Measurements from ENCODE around the gene BST1. TPM values are rescaled to one million over a fixed set of nuclear protein-coding genes. Genes with fewer than 3 reads are reported as not detected.

Gene BST1
- total and polyA plus RNA-seq, 2 of the 8 experiments (the other 6 are each of a cell fraction or from before 2014, with no cell fraction given): 0.52 to 0.54 TPM

- H3K23me2 ChIP-seq (ENCODE audit: low read depth, low read length): no peaks in the 10 kb centered on the region
- H3K4me3 ChIP-seq (ENCODE audit: extremely low read depth in 1 of 4, insufficient read depth in 2 of 4, low read depth in 3 of 4, low read length in 4 of 4): no peak overlapping the region
- no peaks in the 10 kb centered on the region for H3K36me3 ChIP-seq (ENCODE audit: control insufficient read depth in 2 of 4, insufficient read depth in 4 of 4, low read length in 3 of 4)
- H3K4ac ChIP-seq (replicated peaks; ENCODE audit: insufficient read length, low read depth, low read length): no peak overlapping the region
- no peak overlapping the region for H2BK12ac ChIP-seq (ENCODE audit: low read depth, low read length)
- H3K27ac ChIP-seq (ENCODE audit: low read depth, low read length): no peak overlapping the region
- no peak overlapping the region for H2BK15ac ChIP-seq (ENCODE audit: low read length)
- no peaks in the 10 kb centered on the region for H3K9me3 ChIP-seq (ENCODE audit: insufficient read depth in 2 of 2, low read depth in 1 of 2, low read length in 1 of 2)
- no peak overlapping the region for H2BK20ac ChIP-seq (ENCODE audit: low read length)
- H3K18ac ChIP-seq (ENCODE audit: extremely low read depth, low read length): no peak overlapping the region
- H3K23ac ChIP-seq (ENCODE audit: insufficient read length): no peak overlapping the region
- H3K14ac ChIP-seq (ENCODE audit: insufficient read length): no peak overlapping the region
- H3K79me2 ChIP-seq (ENCODE audit: control insufficient read depth in 1 of 2, insufficient read depth in 2 of 2, low read length in 2 of 2): no peaks in the 10 kb centered on the region
- no peak overlapping the region for H4K91ac ChIP-seq (replicated peaks; ENCODE audit: insufficient read length, low read length)
- no peak overlapping the region for H3K4me2 ChIP-seq (ENCODE audit: insufficient read depth in 1 of 2, low read depth in 2 of 2, low read length in 2 of 2)
- H4K5ac ChIP-seq (ENCODE audit: insufficient read length, low read depth, low read length): no peak overlapping the region
- no peaks in the 10 kb centered on the region for H3K79me1 ChIP-seq (ENCODE audit: low read depth, low read length)
- H3K27me3 ChIP-seq (replicated peaks in 1 of 4; ENCODE audit: control insufficient read depth in 3 of 4, extremely low read depth in 1 of 4, insufficient read depth in 3 of 4, low read length in 3 of 4): no peaks in the 10 kb centered on the region
- H2BK5ac ChIP-seq (ENCODE audit: low read depth, low read length): no peak overlapping the region
- H3K9ac ChIP-seq (replicated peaks in 1 of 4; ENCODE audit: extremely low read depth in 1 of 4, low read depth in 3 of 4, low read length in 3 of 4): no peak overlapping the region
- no peak overlapping the region for H2BK120ac ChIP-seq (replicated peaks; ENCODE audit: low read depth, low read length)
- CTCF ChIA-PET (ENCODE audit: partially characterized antibody): interaction anchor here (1.1 to 3.9 kb wide), 6 partner anchors 7 to 60 kb away, joined by 3 to 21 read pairs (median 4); no protein-coding TSS in a partner anchor
- H4K8ac ChIP-seq (ENCODE audit: extremely low read depth, insufficient read depth, low read length): no peak overlapping the region
- no peaks in the 10 kb centered on the region for H4K20me1 ChIP-seq (replicated peaks in 1 of 2; ENCODE audit: control insufficient read depth in 1 of 2, insufficient read depth in 2 of 2, low read length in 2 of 2)
- no peak overlapping the region for H2AFZ ChIP-seq (ENCODE audit: low read length)
- no peak overlapping the region for H2AK5ac ChIP-seq (ENCODE audit: low read depth, low read length)
- no peaks in the 10 kb centered on the region for H3K4me1 ChIP-seq (replicated peaks in 1 of 4; ENCODE audit: control insufficient read depth in 3 of 4, insufficient read depth in 4 of 4, low read length in 3 of 4)
- H3K56ac ChIP-seq (replicated peaks; ENCODE audit: insufficient read length, low read depth, low read length): no peak overlapping the region
- no peak for DNase-seq (ENCODE audit: low read depth in 1 of 2, low spot score in 2 of 2)
- FAIRE-seq: no peak
- POLR2A ChIA-PET (ENCODE audit: partially characterized antibody): no interaction called here
- WGBS, 2 experiments (ENCODE audit: extremely low coverage in 1 of 2, insufficient coverage in 1 of 2, insufficient read length in 1 of 2, insufficient replicate concordance in 2 of 2, low coverage in 1 of 2, low lambda C conversion rate in 2 of 2, missing lambda C conversion rate in 1 of 2): 91% methylated on average over 4 of the region's 4 CpGs; no CpG with 5 or more reads in 1 of the 2 experiments
- no peak for TF ChIP-seq KDM5A (IDR thresholded peaks at IDR 0.05; ENCODE audit: low read length)
- TF ChIP-seq SP1 (IDR thresholded peaks at IDR 0.05; ENCODE audit: low read depth, low read length): no peak
- no peak for TF ChIP-seq KDM1A (IDR thresholded peaks at IDR 0.05; ENCODE audit: borderline replicate concordance, low read length)
- TF ChIP-seq SUZ12 (IDR thresholded peaks at IDR 0.05; ENCODE audit: low read length): no peak
- no peak for TF ChIP-seq TBP (IDR thresholded peaks at IDR 0.05; ENCODE audit: low read depth, low read length)
- no peak for TF ChIP-seq SP2 (IDR thresholded peaks at IDR 0.05; ENCODE audit: low read length)
- TF ChIP-seq ATF3 (IDR thresholded peaks at IDR 0.05; ENCODE audit: insufficient read depth, low read depth, low read length): no peak
- TF ChIP-seq RAD21 (IDR thresholded peaks at IDR 0.05 in 1 of 2, conservative IDR thresholded peaks at IDR 0.05 in 1 of 2; ENCODE audit: low read depth in 2 of 2, low read length in 2 of 2): no peak
- no peak for TF ChIP-seq CTCF (IDR thresholded peaks at IDR 0.05; ENCODE audit: control extremely low read depth in 1 of 3, insufficient read depth in 1 of 3, low read depth in 1 of 3, low read length in 3 of 3)
These were observed 52.7 kb downstream of the BST1 start for GRCh38 chr4:15755321-15756155.
